Nucleus accumbens (tissue), 56 donors: Measurements from ENCODE around the gene F2RL3.

Source experiments
- DNase-seq, 56 donors: peaks; one replicate each; lab custom pipeline; 2025; lab: John Stamatoyannopoulos, UW

F2RL3 gene

GRCh38 chr19:16892868-16893685 is 4.3 kb downstream of the F2RL3 start:
- DNase-seq: no peak

- no peak for DNase-seq
Observed at GRCh38 chr19:16893686-16893989, 4.8 kb downstream of the F2RL3 start.

GRCh38 chr19:16894080-16894479 is 5.3 kb downstream of the F2RL3 start:
- DNase-seq: no peak

- DNase-seq: peak in 4 of 56 donors; percentile 1 to 23 (median 8)
Observed at GRCh38 chr19:16895467-16896145, 6.8 kb downstream of the F2RL3 start.

GRCh38 chr19:16896146-16897028 is 7.6 kb downstream of the F2RL3 start:
- no peak for DNase-seq

- DNase-seq: peak in 47 of 56 donors; percentile 4 to 84 (median 53)
Observed at GRCh38 chr19:16897029-16897855, 8.4 kb downstream of the F2RL3 start.

- no peak for DNase-seq
Observed at GRCh38 chr19:16897856-16898161, 9.0 kb downstream of the F2RL3 start.

GRCh38 chr19:16898361-16899015 is 9.7 kb downstream of the F2RL3 start:
- DNase-seq: no peak

GRCh38 chr19:16899566-16900075 is 10.8 kb downstream of the F2RL3 start:
- DNase-seq: no peak

GRCh38 chr19:16901491-16902175 is 12.8 kb downstream of the F2RL3 start:
- DNase-seq: peak in 20 of 56 donors; percentile 6 to 69 (median 22)

- DNase-seq: no peak
Observed at GRCh38 chr19:16902545-16902944, 13.7 kb downstream of the F2RL3 start.

GRCh38 chr19:16903347-16903746 is 14.5 kb downstream of the F2RL3 start:
- DNase-seq: no peak

- DNase-seq: no peak
Observed at GRCh38 chr19:16904599-16904998, 15.8 kb downstream of the F2RL3 start.

- DNase-seq: no peak
Observed at GRCh38 chr19:16908759-16909158, 20.0 kb downstream of the F2RL3 start.

GRCh38 chr19:16911046-16911445 is 22.2 kb downstream of the F2RL3 start:
- DNase-seq: no peak

GRCh38 chr19:16912780-16913179 is 24.0 kb downstream of the F2RL3 start:
- no peak for DNase-seq

- DNase-seq: no peak
Observed at GRCh38 chr19:16914421-16914820, 25.6 kb downstream of the F2RL3 start.

GRCh38 chr19:16915135-16915534 is 26.3 kb downstream of the F2RL3 start:
- DNase-seq: no peak

GRCh38 chr19:16915734-16916133 is 26.9 kb downstream of the F2RL3 start:
- no peak for DNase-seq
